HG03442 (cell line): ENCODE results near the gene NCAM1.

Experiments used
- ATAC-seq: cut with Tn5 transposase; IDR thresholded peaks from one replicate; pipeline ENCODE4 v1.9.1; 2021; ENCODE audit warnings: mild to moderate bottlenecking, moderate library complexity; ENCODE audit not compliant: unreplicated experiment

The NCAM1 gene

DNA sequence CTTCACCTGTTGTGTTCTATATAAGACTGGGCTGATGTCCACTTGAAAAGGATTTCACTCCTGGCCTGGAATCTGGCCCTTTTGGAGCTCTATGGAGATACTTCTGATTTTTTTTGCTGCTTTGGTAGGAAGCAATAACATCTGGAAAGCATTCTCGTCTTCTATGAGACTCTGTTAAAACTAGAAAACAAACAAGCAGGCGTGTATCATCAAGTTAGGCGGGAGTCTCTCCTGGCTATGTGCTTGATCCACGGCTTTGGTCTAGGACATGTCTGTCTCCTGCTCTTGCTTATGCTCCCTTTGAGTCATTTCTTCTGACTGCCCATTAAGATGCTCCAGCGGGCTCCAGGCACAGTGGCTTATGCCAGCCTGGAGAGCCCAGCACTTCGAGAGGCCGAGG, 231.8 kb downstream of the NCAM1 start:
- ATAC-seq: no peak

DNA sequence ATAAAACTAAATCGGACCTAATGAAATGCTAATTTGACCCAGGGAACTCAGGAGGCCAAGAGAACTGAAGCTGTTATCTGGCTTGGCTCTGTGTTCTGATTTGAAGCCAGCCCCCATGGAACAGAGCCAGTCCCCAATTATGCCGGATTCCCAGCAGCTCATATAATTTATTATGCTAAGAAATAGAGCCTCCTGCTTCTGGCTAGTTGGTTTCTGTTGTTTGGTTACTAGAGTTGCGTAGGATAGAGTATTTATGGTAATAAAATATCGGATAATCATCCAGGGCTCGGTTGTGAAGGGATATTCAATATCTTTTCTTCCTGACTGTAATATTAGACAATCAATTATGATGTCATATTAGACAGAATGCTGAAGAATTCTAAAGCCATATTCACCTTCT, 232.7 kb downstream of the NCAM1 start:
- no peak for ATAC-seq

DNA sequence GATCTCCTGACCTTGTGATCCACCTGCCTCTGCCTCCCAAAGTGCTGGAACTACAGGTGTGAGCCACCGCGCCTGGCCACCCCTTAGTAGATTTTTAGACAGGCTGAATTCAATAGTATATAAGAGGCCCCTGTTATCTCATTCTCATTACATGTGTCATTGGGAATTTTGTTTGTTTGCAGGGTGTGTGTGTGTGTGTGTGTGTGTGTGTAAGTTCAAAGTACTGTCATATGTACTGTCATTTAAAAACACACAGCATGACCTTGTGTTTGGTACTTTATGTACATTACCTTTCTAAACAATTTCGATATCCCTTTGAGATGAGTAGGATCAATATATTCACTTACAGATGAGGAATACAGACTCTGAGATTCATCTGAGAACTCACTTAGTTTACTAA, 234.5 kb downstream of the NCAM1 start:
- no peak for ATAC-seq

DNA sequence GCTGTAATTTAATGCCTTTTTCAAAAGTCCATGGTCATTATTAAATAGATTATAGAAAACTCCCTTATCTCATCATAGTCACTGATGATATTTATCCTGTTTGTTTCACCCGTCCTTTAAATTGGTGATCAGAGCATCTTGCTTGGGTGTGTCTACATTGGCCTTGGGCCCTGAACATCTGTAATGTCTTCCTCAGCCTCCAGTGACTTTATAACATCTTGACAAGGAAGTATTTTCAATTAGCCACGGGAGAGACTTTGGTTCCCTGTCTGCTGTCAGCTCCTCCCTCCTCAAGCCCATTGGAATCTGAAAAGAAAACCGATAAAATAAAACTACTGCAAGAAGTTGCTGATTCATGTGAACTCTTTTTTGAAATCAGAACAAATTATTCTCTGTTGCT, 236.2 kb downstream of the NCAM1 start:
- ATAC-seq: no peak

DNA sequence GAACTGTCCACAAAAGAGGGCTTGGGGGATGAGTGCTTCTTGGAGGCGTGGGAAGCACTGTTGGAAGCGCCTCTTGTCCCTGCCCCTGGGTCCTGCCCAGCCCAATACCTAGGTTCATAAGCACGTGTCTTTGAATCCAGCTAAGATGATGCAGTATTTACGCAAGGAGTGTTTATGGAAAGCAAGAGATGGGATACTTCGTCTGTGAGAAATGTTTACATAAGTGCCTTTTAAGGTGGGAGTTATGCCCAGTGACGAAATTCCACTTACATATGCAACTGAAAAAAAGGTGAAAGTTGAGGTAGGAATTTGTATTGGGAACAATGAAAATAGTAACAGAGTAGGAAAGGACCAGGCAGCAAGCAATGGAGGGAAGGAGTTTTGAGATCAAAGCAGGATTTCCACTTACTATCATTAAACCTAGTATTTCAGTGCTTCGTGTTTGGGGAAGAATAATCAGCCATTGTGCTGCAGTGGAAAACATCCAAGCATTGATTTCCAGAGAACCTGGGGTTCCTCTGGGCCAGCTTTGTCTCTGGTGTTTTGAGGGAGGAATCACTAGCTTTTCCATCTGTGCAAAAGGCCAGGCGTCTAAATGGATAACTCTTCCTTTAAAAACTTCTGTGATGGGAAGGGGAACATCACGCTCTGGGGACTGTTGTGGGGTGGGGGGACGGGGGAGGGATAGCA, 237.9 kb downstream of the NCAM1 start:
- ATAC-seq: no peak

DNA sequence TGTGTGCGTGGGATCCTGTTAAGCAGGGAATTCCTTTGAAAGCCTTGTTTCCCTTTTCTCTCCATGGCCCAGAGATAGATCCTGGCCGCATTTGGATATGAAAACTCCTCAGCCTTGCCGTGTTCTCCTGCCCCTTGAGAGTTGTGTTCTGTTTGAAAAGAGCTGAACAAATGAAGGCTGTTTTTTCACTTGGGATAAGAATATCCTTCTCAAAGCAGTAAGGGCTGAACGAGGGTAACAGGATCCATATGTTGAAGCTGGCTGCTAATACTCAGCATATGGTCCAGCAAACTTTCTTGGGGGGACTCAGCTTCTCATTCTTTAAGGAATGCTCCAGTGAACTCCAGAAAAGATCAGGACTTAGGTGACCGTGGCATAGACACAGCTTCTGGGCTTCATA, 238.6 kb downstream of the NCAM1 start:
- no peak for ATAC-seq

DNA sequence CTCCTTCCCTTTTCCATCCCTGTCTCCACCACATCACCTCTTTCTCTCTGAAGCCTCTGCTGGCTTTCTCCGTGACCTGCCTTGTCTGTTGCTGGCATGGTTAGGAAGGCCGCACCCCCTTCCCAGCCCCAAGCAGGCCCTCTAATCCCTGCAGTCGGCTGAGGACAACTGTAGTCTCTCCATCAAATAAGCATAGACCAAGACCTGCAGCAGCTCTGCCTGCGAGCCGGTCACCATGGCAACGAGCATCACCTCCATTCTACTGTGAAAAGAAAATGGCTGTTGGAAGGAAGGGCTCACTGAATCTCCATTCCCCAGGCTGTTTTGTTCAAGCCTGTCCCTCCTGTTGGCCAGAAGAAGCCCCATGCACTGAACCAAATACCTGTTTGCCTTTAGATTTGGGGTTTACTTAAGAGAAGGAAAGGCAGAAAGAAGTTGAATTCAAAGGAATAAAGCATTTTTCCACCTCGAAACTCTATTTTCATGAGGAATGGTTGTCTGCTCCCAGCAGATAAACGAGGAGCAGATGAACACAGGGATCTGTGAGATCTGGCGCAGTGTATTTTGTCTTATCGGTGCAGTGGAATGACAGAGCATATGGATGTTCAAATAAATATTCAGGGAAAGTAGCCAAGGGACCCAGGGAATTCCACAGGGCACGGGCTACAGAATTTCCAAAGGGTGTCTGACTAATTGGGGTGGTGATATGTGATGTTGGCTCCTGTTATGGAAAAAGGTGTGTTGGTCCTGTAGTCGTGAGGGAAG, 240.0 kb downstream of the NCAM1 start:
- ATAC-seq: no peak

DNA sequence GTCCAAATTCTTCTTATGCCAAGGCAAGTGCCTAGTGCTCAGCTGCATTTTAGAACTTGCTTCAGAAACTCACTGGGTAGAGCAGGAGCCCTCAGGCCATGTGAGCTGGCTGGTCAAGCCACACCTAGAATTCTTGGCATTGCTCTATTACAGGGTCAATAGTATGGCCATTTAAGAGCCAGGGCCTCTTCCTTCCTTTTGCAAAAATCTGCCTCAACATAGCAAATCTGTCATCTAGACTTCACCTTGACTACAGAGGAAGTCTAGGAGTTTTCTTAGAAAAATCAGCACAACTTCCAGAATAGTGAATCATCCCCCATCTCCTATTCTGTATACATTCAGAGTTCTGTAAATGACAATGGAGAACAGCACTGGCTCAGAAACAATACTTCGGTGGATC, 241.2 kb downstream of the NCAM1 start:
- ATAC-seq: no peak

DNA sequence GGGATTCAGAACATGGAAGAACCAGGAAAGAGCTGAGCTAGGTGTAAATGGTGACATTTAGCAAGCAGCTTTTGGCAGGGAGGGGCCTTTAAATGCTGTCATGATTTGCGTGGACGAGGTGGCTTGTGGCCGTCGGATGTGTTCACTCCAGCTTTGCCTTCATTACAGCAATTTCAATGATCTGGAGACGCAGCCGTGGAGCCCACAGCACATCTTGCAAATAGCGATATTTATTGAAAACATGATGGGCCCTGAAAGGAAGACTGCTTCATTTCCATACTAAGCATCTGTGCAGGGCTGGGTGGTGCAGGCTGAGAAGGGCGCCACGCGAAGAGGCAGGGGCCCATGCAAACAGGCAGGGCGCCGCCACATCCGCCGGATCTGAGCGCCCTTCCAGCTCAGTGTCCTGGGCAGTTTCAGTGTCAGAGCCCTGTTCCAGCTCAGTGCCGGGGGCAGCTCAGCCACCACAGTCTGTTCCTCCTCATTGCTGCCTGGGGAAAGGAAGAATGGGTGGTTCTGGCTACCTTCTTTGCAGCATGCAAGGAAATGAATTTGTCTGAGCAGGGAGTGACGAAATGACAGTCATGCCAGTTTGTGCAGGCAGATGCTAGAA, 242.0 kb downstream of the NCAM1 start:
- ATAC-seq: no peak

DNA sequence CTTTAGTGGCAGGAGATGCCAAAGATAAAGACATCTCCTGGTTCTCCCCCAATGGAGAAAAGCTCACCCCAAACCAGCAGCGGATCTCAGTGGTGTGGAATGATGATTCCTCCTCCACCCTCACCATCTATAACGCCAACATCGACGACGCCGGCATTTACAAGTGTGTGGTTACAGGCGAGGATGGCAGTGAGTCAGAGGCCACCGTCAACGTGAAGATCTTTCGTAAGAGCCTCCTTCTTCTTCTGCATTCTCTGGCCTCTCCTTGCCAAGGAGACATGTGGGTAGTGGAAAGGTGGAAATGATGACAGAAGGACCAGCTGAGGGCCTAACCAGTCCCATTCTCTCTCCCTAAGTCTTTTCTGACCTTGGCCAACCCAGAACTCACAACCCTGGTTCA, 243.1 kb downstream of the NCAM1 start:
- ATAC-seq: no peak

DNA sequence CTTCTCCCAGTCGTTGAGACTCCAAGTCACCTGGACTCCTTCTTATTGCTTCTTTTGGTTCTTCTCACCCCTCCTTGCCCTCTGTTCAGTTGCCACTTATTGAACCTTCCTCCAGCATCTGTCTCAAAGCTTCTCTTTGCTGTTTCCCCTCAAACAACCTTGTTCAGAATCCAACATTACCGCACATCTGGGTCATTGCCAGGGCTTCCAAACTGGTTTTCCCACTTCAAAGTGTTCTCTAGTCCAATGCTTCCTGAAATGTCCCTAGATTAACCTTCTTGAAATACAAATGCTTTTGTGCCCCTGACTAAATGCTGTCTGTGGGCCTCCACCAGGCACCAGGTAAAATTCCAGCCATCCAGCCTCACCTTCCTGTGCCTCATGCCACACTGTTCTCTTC, 252.3 kb downstream of the NCAM1 start:
- no peak for ATAC-seq

DNA sequence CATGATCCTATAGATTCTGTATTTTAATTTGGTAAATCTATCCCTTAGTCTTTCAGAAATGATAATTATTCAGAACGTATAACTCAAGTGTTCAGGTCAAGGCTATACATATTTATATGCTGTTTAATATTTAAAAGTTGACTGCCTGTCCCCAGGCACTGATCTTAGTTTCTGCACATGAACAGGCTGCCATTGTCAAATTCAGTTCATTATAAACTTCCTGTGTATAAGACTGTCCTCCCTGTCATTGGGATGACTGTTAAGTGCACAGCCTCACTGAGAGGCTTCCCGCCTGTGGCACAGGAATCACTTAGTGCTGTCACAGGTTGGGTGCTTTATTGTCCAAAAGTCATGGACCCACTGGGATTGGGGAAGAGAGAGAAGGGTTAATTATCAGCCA, 261.0 kb downstream of the NCAM1 start:
- ATAC-seq: no peak

DNA sequence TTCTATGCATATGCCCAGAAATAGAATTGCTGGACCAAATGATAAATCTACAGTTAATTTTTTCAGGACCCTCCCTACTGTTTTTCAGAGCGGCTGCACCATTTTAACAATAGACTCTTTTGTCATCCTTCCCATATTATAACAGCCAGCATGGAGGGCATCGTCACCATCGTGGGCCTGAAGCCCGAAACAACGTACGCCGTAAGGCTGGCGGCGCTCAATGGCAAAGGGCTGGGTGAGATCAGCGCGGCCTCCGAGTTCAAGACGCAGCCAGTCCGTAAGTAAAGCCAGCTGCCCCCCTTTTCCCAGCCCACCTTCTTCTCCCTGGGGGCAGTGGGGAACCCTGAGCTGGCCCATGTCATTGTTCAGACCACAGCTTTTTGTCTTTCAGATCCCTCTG, 273.7 kb downstream of the NCAM1 start:
- ATAC-seq: no peak

DNA sequence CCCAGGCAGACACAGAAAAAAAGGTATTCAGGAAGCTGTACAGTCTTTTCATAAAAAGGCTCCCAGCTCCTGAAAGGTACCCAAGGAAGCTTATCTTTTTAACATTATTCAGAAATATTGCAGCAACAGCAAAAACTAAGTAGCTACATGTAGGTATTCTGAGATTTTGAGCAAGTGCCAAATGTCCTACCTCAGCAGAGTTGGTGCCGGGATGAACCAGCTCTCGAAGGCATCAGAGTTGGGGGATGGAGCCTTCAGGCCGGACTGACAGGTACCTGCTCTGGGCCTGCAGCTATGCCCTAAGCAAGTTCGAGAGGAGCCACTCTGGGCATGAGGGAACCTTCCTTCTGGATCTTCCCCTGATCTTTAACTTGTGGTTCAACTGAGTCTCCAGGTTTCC, 276.0 kb downstream of the NCAM1 start:
- no peak for ATAC-seq

DNA sequence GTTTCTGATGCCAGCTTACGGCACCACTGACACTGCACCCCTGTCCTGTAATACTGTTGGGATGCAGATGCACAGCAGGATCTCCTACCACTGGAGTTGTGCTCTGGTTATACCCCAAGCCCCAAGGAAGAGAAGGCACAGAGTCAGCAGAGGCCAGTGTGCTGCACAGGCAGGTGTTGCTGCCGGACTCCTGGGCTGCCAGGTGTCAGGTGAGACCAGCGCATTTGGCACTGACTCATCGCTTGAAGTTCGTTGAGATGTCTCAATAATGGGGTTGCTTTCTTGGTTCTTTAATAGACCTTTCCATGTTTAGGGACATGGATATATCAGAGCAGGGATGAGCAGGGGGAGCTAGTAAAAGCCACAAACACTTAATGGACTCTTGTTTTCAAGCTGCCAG, 277.5 kb downstream of the NCAM1 start:
- ATAC-seq: no peak

DNA sequence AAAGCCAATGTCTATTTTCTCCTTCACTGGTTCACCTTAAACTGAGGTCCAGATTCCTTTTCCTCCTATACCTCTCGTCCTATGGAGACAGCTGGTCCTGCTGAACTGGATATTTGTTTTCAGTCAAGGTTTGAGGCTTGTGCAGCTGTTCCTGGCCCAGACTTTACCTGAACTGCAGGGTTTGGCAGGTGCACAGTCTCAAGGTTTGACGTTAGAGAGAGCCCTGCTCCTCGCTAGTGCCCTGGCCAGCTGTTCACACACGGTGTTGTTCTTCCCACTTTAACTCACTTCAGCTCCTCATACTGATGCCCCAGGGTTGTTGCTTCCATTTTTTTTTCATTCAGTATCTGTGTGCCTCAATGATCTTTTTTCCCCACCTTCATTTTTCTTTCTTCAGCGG, 279.2 kb downstream of the NCAM1 start:
- ATAC-seq: no peak

DNA sequence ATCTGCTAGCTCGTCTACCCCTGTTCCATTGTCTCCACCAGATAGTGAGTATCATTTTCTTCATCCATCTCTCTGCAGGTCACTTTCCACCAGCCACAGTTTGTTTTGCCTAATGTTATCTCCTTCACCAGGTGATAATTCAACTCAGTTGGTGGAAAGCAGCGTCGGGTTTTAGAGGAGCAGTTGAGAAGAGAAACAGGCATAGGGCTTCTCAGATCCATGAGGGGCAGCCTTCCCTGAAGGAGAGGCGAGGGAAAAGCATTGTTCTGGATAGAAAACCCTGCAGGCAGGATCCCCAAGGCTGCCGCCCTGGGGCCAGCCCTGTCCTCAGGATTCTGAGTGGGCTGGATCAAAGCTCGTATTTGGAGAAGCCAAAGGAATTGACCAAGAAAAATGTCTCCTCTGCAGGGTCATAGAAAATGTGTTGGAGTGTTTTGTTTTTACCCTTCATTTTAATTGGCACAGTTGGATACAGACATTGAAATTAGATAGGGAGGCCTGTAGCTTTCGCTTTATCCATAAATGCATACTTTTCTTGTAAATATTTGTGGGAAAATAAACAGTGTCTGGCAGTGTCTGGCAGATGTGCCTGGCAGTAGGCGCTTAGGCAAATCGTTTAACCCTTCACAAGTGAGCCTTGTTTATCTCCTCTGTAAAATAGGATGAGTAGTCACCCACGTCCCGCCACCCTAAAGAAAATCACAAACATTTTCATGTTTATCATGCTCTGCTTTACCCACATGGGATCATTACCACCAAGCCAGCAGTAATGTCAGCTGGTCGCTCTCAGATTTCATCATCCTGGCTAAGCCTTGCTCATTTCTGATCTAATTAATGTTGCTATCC, 279.8 kb downstream of the NCAM1 start:
- ATAC-seq: no peak

DNA sequence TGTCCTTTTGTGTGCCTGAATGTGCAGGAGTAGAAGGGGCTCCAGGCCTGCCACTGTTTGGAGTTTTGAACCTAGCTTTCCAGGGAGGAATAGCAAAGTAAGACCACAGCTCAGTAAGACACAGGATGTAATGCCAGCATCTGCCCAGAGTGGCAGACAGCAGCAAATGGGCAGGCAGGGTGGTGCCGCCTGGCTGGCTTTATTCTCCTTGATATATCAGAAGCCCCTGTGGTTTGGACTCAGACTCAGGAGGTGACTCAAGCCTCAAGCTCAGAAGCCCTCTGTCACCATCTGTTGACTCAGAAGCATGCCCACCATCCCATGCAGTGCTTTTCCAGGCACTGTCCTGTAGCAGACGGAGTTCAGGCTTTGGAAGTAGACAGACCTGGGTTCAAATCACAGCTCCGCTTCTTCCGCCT, 280.4 kb downstream of the NCAM1 start:
- ATAC-seq: no peak

DNA sequence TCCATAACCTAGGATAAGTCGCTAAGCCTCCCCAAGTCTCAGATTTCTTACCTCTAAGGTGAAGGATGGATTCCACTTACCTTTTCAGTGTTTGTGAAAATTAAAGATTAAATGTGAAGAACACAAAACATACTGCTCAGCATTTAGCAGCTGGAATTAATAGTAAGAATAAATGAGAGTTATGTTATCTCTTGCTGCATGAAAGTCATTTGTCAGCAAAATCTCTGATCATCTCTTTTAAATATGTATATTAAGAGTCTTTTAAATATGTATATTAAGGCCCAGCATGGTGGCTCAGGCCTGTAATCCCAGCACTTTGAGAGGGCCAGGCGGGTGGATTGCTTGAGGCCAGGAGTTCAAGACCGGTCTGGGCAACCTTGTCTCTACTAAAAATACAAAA, 280.8 kb downstream of the NCAM1 start:
- ATAC-seq: no peak

DNA sequence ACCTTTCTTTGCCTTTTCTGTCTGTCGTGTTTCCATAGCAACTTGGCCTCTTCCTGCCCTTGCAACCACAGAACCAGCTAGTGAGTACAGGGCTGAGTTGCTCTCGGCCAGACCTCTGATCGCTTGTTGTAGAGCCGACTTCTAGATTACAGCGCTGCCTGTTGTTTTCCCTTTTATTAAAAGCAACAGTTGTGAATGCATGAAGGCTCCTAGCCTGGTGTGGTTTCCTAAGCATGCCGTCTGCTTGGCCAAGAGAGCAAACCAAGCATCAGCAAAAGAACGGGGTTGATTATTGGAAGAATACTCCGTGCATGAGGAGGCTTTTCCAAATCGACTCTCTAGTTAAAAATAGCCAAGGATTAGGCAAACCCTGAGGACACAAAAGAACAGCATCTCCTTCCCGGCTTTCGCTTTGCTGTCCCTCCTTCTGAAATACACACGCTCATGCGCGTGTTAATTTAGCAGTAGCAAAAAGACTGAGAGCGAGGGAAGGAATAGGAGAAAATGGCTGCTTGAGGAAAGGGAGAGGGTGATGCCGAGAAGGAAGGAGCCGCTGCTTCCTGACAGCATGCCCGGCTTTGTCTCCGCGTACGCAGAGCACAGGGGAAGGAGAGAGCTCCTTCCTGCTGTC, 281.7 kb downstream of the NCAM1 start:
- ATAC-seq: no peak

DNA sequence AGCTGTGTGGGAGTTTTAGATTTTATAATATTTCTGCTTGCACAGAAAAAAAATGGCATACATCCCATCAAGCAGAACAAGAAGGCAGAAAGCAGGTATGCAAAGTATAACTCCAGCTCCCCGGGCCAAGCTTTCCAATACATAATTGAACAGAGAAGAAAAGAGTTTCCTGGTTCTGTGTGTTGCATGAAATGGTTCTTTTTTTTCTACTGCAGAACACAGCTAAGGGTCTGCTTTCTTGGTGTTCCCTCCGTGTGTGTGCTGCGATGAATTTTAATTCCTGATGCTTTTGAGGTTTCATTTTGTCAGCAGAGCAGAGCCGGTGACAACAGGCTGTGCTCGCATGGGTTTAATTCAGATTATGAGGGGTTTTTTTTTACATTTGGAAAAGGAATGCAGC, 282.5 kb downstream of the NCAM1 start:
- no peak for ATAC-seq
